ENCODE results near the gene TTC34. TPM values are rescaled to one million over a fixed set of nuclear protein-coding genes. Genes with fewer than 3 reads are reported as not detected.

Gene TTC34
- total and polyA plus RNA-seq, 9 of the 15 experiments (the other 6 are each of a cell fraction or from before 2014, with no cell fraction given) = 0.03 to 0.38 (median 0.05) TPM; not detected in 2

- no peak overlapping the region for H3K9ac ChIP-seq (ENCODE audit: insufficient read depth in 1 of 2, low read depth in 2 of 2, low read length in 2 of 2)
- H3K79me2 ChIP-seq (ENCODE audit: control insufficient read depth, insufficient read depth, low read length) = no peaks in the 10 kb centered on the region
- no peaks in the 10 kb centered on the region for H3K9me1 ChIP-seq (ENCODE audit: control insufficient read depth, insufficient read depth, low read length)
- in situ Hi-C loops (cut with MboI) (no loop called here), intact Hi-C loops (cut with micrococcal nuclease) (no loop called here)
- CTCF ChIA-PET (ENCODE audit: low intra/inter-chr PET ratio) = no interaction called here
- POLR2A ChIA-PET = interaction anchor here (1.1 kb wide), 1 partner anchor 16 kb away, joined by 3 read pairs; no protein-coding TSS in a partner anchor
- DNase-seq (ENCODE audit: extremely low read depth in 1 of 4, low spot score in 3 of 4) (no peak), ATAC-seq (no peak), FAIRE-seq (no peak)
- no peaks in the 10 kb centered on the region for H3K36me3 ChIP-seq (ENCODE audit: control insufficient read depth, insufficient read depth, low read length)
- H4K20me1 ChIP-seq (replicated peaks; ENCODE audit: control insufficient read depth, insufficient read depth, low read length) = no peaks in the 10 kb centered on the region
- H3K27ac ChIP-seq (ENCODE audit: extremely low read depth, low read depth, low read length) = no peak overlapping the region
- TF ChIP-seq FOXM1 (IDR thresholded peaks at IDR 0.05; ENCODE audit: low read depth) (no peak), FOXM1 (CRISPR knock-in tag; IDR thresholded peaks at IDR 0.05; ENCODE audit: low read depth) (no peak), ZNF12 (CRISPR knock-in tag; IDR thresholded peaks at IDR 0.05) (peak; percentile 98)
- 0% methylated on average over 7 of the region's 7 CpGs for WGBS (ENCODE audit: insufficient coverage, low coverage, missing lambda C conversion rate)
- no peaks in the 10 kb centered on the region for H3K4me1 ChIP-seq (replicated peaks in 1 of 2; ENCODE audit: control insufficient read depth in 2 of 2, insufficient read depth in 2 of 2, low read length in 2 of 2)
- H3K27me3 ChIP-seq (ENCODE audit: control insufficient read depth in 2 of 2, insufficient read depth in 2 of 2, low read length in 2 of 2) = peaks cover 0 to 27% of the 10 kb centered on the region in 2 experiments; a peak in 3 of 5 replicates
- no peak overlapping the region for H3K4me2 ChIP-seq (ENCODE audit: insufficient read depth, low read length)
- H3K9me3 ChIP-seq (replicated peaks; ENCODE audit: control insufficient read depth, insufficient read depth, low read depth, low read length) = no peaks in the 10 kb centered on the region; the same call in 1 of the 2 replicates
- no TSS peak for BruUV-seq (replicated peaks)
- no peak overlapping the region for H2AFZ ChIP-seq (ENCODE audit: low read depth, low read length)
- H3K4me3 ChIP-seq = no peak overlapping the region
Measured at GRCh38 chr1:2812136-2812535, 10.6 kb upstream of the TTC34 start.

- WGBS (ENCODE audit: insufficient coverage, low coverage, missing lambda C conversion rate) = 6% methylated on average over 8 of the region's 8 CpGs
- Histone ChIP-seq H3K4me2 (ENCODE audit: insufficient read depth, low read length) (no peak overlapping the region), H2AFZ (ENCODE audit: low read depth, low read length) (no peak overlapping the region), H3K4me3 (no peak overlapping the region), H3K27ac (ENCODE audit: extremely low read depth, low read depth, low read length) (no peak overlapping the region), H3K36me3 (ENCODE audit: control insufficient read depth, insufficient read depth, low read length) (no peaks in the 10 kb centered on the region), H4K20me1 (replicated peaks; ENCODE audit: control insufficient read depth, insufficient read depth, low read length) (no peaks in the 10 kb centered on the region; the same call in 1 of the 2 replicates), H3K9ac (ENCODE audit: insufficient read depth in 1 of 2, low read depth in 2 of 2, low read length in 2 of 2) (no peak overlapping the region), H3K4me1 (replicated peaks in 1 of 2; ENCODE audit: control insufficient read depth in 2 of 2, insufficient read depth in 2 of 2, low read length in 2 of 2) (no peaks in the 10 kb centered on the region), H3K27me3 (ENCODE audit: control insufficient read depth in 2 of 2, insufficient read depth in 2 of 2, low read length in 2 of 2) (peaks cover 0 to 30% of the 10 kb centered on the region in 2 experiments; a peak in 4 of 5 replicates), H3K9me1 (ENCODE audit: control insufficient read depth, insufficient read depth, low read length) (no peaks in the 10 kb centered on the region), H3K79me2 (ENCODE audit: control insufficient read depth, insufficient read depth, low read length) (no peaks in the 10 kb centered on the region), H3K9me3 (replicated peaks; ENCODE audit: control insufficient read depth, insufficient read depth, low read depth, low read length) (no peaks in the 10 kb centered on the region; the same call in 1 of the 2 replicates)
- ATAC-seq (no peak), DNase-seq (ENCODE audit: extremely low read depth in 1 of 4, low spot score in 3 of 4) (no peak), FAIRE-seq (no peak)
- POLR2A ChIA-PET = interaction anchor here (0.7 kb wide), 1 partner anchor 24 kb away, joined by 3 read pairs; no protein-coding TSS in a partner anchor
- in situ Hi-C loops (cut with MboI) = no loop called here
- intact Hi-C loops (cut with micrococcal nuclease) = no loop called here
- CTCF ChIA-PET (ENCODE audit: low intra/inter-chr PET ratio) = no interaction called here
- no TSS peak for BruUV-seq (replicated peaks)
- TF ChIP-seq ZNF146 (CRISPR knock-in tag; IDR thresholded peaks at IDR 0.05; ENCODE audit: unreplicated experiment) = no peak
- no peak for TF ChIP-seq FOXO4 (CRISPR knock-in tag; IDR thresholded peaks at IDR 0.05)
- TF ChIP-seq ZNF445 (CRISPR knock-in tag; IDR thresholded peaks at IDR 0.05; ENCODE audit: low read depth) = no peak
- no peak for TF ChIP-seq TARDBP (IDR thresholded peaks at IDR 0.05)
- no peak for TF ChIP-seq KLF16 (IDR thresholded peaks at IDR 0.05)
- no peak for TF ChIP-seq ZNF780A (CRISPR knock-in tag; IDR thresholded peaks at IDR 0.05)
- no peak for TF ChIP-seq FOXP4 (CRISPR knock-in tag; IDR thresholded peaks at IDR 0.05; ENCODE audit: borderline replicate concordance)
- TF ChIP-seq ZNF12 (CRISPR knock-in tag; IDR thresholded peaks at IDR 0.05) = no peak
- no peak for TF ChIP-seq TBL1XR1 (IDR thresholded peaks at IDR 0.05; ENCODE audit: low read length in 2 of 2)
Measured at GRCh38 chr1:2811533-2811918, 10.0 kb upstream of the TTC34 start.
